ENCODE data around the gene LCNL1.

The LCNL1 gene

GRCh38 chr9:136974817-136975535 lies 7.8 kb upstream of the LCNL1 start:
- no peak overlapping the region for H2BK5ac ChIP-seq (ENCODE audit: low read depth, low read length, poor library complexity)
- no peak overlapping the region for H2AK5ac ChIP-seq (ENCODE audit: low read length)
- H3K23ac ChIP-seq (ENCODE audit: low read length): no peak overlapping the region
- H3K79me2 ChIP-seq (ENCODE audit: control insufficient read depth, insufficient read depth, low read length, poor library complexity): no peaks in the 10 kb centered on the region
- no peak overlapping the region for H4K8ac ChIP-seq (ENCODE audit: low read depth, low read length)
- WGBS (ENCODE audit: extremely low coverage, insufficient coverage, insufficient read length): no CpG with 5 or more reads among the region's 15 CpGs
- no peak overlapping the region for H3K4me3 ChIP-seq (ENCODE audit: low read depth, low read length)
- peaks cover 9% of the 10 kb centered on the region for H3K79me1 ChIP-seq (ENCODE audit: low read length)
- no peak overlapping the region for H3K18ac ChIP-seq (ENCODE audit: low read length)
- H2BK120ac ChIP-seq (ENCODE audit: insufficient read depth, low read length, poor library complexity): no peak overlapping the region
- H3K9ac ChIP-seq (ENCODE audit: low read length): no peak overlapping the region
- H3K9me3 ChIP-seq (ENCODE audit: insufficient read depth, low read depth, low read length): peaks cover 2% of the 10 kb centered on the region
- no peak for DNase-seq
- H3K4me1 ChIP-seq (ENCODE audit: control insufficient read depth in 1 of 2, insufficient read depth in 2 of 2, low read length in 2 of 2): peaks cover 0 to 2% of the 10 kb centered on the region in 2 experiments
- H2BK12ac ChIP-seq (ENCODE audit: low read length): no peak overlapping the region
- H3K4me2 ChIP-seq (ENCODE audit: low read length): no peak overlapping the region
- H2AFZ ChIP-seq (ENCODE audit: insufficient read depth, low read length, poor library complexity): no peak overlapping the region
- no peak overlapping the region for H3K14ac ChIP-seq (ENCODE audit: low read length)
- H3K27me3 ChIP-seq (ENCODE audit: insufficient read depth, low read length): no peaks in the 10 kb centered on the region
- no peak overlapping the region for H3K27ac ChIP-seq (ENCODE audit: low read depth, low read length)
- no peak overlapping the region for H3K4ac ChIP-seq (ENCODE audit: low read depth, low read length)
- H4K91ac ChIP-seq (ENCODE audit: low read depth, low read length): no peak overlapping the region
- H4K12ac ChIP-seq (ENCODE audit: low read depth, low read length): no peak overlapping the region
- H3K36me3 ChIP-seq (ENCODE audit: control insufficient read depth in 1 of 2, insufficient read depth in 2 of 2, low read length in 2 of 2): no peaks in the 10 kb centered on the region

DNA sequence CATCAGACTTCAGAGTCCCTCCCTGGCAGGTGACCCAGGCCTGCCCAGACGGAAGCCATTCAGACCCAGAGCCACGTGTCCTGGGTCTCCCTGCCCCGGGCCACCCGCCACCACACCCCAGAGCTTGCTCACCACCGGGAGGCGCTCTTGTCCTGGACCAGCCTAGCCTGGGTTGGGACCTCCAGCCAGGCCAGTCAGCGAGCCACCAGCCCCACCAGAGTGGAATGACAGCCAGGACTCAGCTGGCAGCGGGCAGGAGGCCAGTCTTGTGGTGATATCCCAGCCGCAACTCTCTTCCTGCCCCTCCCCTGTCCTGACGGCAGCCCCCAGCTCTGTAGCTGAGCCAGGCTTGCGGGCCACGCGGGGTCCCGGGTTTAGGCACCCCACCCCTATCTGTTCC lies 7.1 kb upstream of the LCNL1 start:
- Histone ChIP-seq H3K23ac (ENCODE audit: low read length) (no peak overlapping the region), H3K79me1 (ENCODE audit: low read length) (peaks cover 9% of the 10 kb centered on the region), H3K9ac (ENCODE audit: low read length) (no peak overlapping the region), H2BK120ac (ENCODE audit: insufficient read depth, low read length, poor library complexity) (no peak overlapping the region), H3K27ac (ENCODE audit: low read depth, low read length) (no peak overlapping the region), H4K8ac (ENCODE audit: low read depth, low read length) (no peak overlapping the region), H3K27me3 (ENCODE audit: insufficient read depth, low read length) (no peaks in the 10 kb centered on the region), H3K4me2 (ENCODE audit: low read length) (no peak overlapping the region), H3K36me3 (ENCODE audit: control insufficient read depth in 1 of 2, insufficient read depth in 2 of 2, low read length in 2 of 2) (no peaks in the 10 kb centered on the region), H4K91ac (ENCODE audit: low read depth, low read length) (no peak overlapping the region), H3K4me1 (ENCODE audit: control insufficient read depth in 1 of 2, insufficient read depth in 2 of 2, low read length in 2 of 2) (peaks cover 0 to 2% of the 10 kb centered on the region in 2 experiments), H3K14ac (ENCODE audit: low read length) (no peak overlapping the region), H4K12ac (ENCODE audit: low read depth, low read length) (no peak overlapping the region), H2BK5ac (ENCODE audit: low read depth, low read length, poor library complexity) (no peak overlapping the region), H3K9me3 (ENCODE audit: insufficient read depth, low read depth, low read length) (peaks cover 2% of the 10 kb centered on the region), H3K18ac (ENCODE audit: low read length) (no peak overlapping the region), H2BK12ac (ENCODE audit: low read length) (no peak overlapping the region), H3K79me2 (ENCODE audit: control insufficient read depth, insufficient read depth, low read length, poor library complexity) (no peaks in the 10 kb centered on the region), H3K4me3 (ENCODE audit: low read depth, low read length) (no peak overlapping the region), H2AFZ (ENCODE audit: insufficient read depth, low read length, poor library complexity) (no peak overlapping the region), H3K4ac (ENCODE audit: low read depth, low read length) (no peak overlapping the region), H2AK5ac (ENCODE audit: low read length) (no peak overlapping the region)
- no CpG with 5 or more reads among the region's 14 CpGs for WGBS (ENCODE audit: extremely low coverage, insufficient coverage, insufficient read length)
- DNase-seq: no peak

- no CpG with 5 or more reads among the region's 10 CpGs for WGBS (ENCODE audit: extremely low coverage, insufficient coverage, insufficient read length)
- Histone ChIP-seq H3K9me3 (ENCODE audit: insufficient read depth, low read depth, low read length) (peaks cover 2% of the 10 kb centered on the region), H2AK5ac (ENCODE audit: low read length) (no peak within 1 kb of the TSS), H2BK12ac (ENCODE audit: low read length) (no peak within 1 kb of the TSS), H2BK120ac (ENCODE audit: insufficient read depth, low read length, poor library complexity) (no peak within 1 kb of the TSS), H3K4me1 (ENCODE audit: control insufficient read depth in 1 of 2, insufficient read depth in 2 of 2, low read length in 2 of 2) (peaks cover 0 to 2% of the 10 kb centered on the region in 2 experiments), H2AFZ (ENCODE audit: insufficient read depth, low read length, poor library complexity) (peak within 1 kb of the TSS; percentile 23), H3K14ac (ENCODE audit: low read length) (no peak within 1 kb of the TSS), H3K23ac (ENCODE audit: low read length) (no peak within 1 kb of the TSS), H3K79me1 (ENCODE audit: low read length) (peaks cover 4% of the 10 kb centered on the region), H3K4me2 (ENCODE audit: low read length) (peak within 1 kb of the TSS; percentile 58), H3K9ac (ENCODE audit: low read length) (no peak within 1 kb of the TSS), H4K91ac (ENCODE audit: low read depth, low read length) (no peak within 1 kb of the TSS), H4K8ac (ENCODE audit: low read depth, low read length) (peak within 1 kb of the TSS; percentile 21), H3K4me3 (ENCODE audit: low read depth, low read length) (peak within 1 kb of the TSS; percentile 46), H3K36me3 (ENCODE audit: control insufficient read depth in 1 of 2, insufficient read depth in 2 of 2, low read length in 2 of 2) (no peaks in the 10 kb centered on the region), H3K4ac (ENCODE audit: low read depth, low read length) (no peak within 1 kb of the TSS), H3K79me2 (ENCODE audit: control insufficient read depth, insufficient read depth, low read length, poor library complexity) (no peaks in the 10 kb centered on the region), H4K12ac (ENCODE audit: low read depth, low read length) (no peak within 1 kb of the TSS), H3K27me3 (ENCODE audit: insufficient read depth, low read length) (no peaks in the 10 kb centered on the region), H3K27ac (ENCODE audit: low read depth, low read length) (no peak within 1 kb of the TSS), H2BK5ac (ENCODE audit: low read depth, low read length, poor library complexity) (no peak within 1 kb of the TSS), H3K18ac (ENCODE audit: low read length) (no peak within 1 kb of the TSS)
- no peak for DNase-seq
These were observed 5.6 kb upstream of the LCNL1 start, which contains the start of gene PTGDS for GRCh38 chr9:136977223-136977622. TSS of gene PTGDS (plus strand) at chr9:136977504. CDS start at chr9:136977579, 75 bp downstream.

- H2AFZ ChIP-seq (ENCODE audit: insufficient read depth, low read length, poor library complexity): no peak overlapping the region
- no peak overlapping the region for H2BK12ac ChIP-seq (ENCODE audit: low read length)
- no peak overlapping the region for H3K27ac ChIP-seq (ENCODE audit: low read depth, low read length)
- H3K4me2 ChIP-seq (ENCODE audit: low read length): peak overlapping the region; percentile 58
- no peak overlapping the region for H2BK5ac ChIP-seq (ENCODE audit: low read depth, low read length, poor library complexity)
- no peak overlapping the region for H3K14ac ChIP-seq (ENCODE audit: low read length)
- H3K79me2 ChIP-seq (ENCODE audit: control insufficient read depth, insufficient read depth, low read length, poor library complexity): no peaks in the 10 kb centered on the region
- H3K18ac ChIP-seq (ENCODE audit: low read length): no peak overlapping the region
- H3K9ac ChIP-seq (ENCODE audit: low read length): no peak overlapping the region
- H3K9me3 ChIP-seq (ENCODE audit: insufficient read depth, low read depth, low read length): peaks cover 2% of the 10 kb centered on the region
- H2AK5ac ChIP-seq (ENCODE audit: low read length): no peak overlapping the region
- WGBS (ENCODE audit: extremely low coverage, insufficient coverage, insufficient read length): no CpG with 5 or more reads among the region's 33 CpGs
- no peak overlapping the region for H4K12ac ChIP-seq (ENCODE audit: low read depth, low read length)
- H3K23ac ChIP-seq (ENCODE audit: low read length): no peak overlapping the region
- no peak for DNase-seq
- peaks cover under 1% of the 10 kb centered on the region for H3K79me1 ChIP-seq (ENCODE audit: low read length)
- no peaks in the 10 kb centered on the region for H3K27me3 ChIP-seq (ENCODE audit: insufficient read depth, low read length)
- H3K4ac ChIP-seq (ENCODE audit: low read depth, low read length): no peak overlapping the region
- H4K91ac ChIP-seq (ENCODE audit: low read depth, low read length): no peak overlapping the region
- H3K4me1 ChIP-seq (ENCODE audit: control insufficient read depth in 1 of 2, insufficient read depth in 2 of 2, low read length in 2 of 2): peaks cover 0 to 2% of the 10 kb centered on the region in 2 experiments
- H3K4me3 ChIP-seq (ENCODE audit: low read depth, low read length): peak overlapping the region; percentile 46
- no peak overlapping the region for H2BK120ac ChIP-seq (ENCODE audit: insufficient read depth, low read length, poor library complexity)
- H3K36me3 ChIP-seq (ENCODE audit: control insufficient read depth in 1 of 2, insufficient read depth in 2 of 2, low read length in 2 of 2): no peaks in the 10 kb centered on the region
- H4K8ac ChIP-seq (ENCODE audit: low read depth, low read length): peak overlapping the region; percentile 21
These were observed 5.1 kb upstream of the LCNL1 start for GRCh38 chr9:136977649-136978072.

Data from trophoblast cell (in vitro differentiated cells and primary cell).